GM10847 (cell line): Measurements from ENCODE around the gene ATG10.

Source experiments
- POLR2A ChIP-seq: IDR thresholded peaks from 2 replicates; pipeline ENCODE4 v1.6.1; 2011; ENCODE audit not compliant: insufficient read length; ENCODE audit errors: extremely low read depth

ATG10 gene

DNA sequence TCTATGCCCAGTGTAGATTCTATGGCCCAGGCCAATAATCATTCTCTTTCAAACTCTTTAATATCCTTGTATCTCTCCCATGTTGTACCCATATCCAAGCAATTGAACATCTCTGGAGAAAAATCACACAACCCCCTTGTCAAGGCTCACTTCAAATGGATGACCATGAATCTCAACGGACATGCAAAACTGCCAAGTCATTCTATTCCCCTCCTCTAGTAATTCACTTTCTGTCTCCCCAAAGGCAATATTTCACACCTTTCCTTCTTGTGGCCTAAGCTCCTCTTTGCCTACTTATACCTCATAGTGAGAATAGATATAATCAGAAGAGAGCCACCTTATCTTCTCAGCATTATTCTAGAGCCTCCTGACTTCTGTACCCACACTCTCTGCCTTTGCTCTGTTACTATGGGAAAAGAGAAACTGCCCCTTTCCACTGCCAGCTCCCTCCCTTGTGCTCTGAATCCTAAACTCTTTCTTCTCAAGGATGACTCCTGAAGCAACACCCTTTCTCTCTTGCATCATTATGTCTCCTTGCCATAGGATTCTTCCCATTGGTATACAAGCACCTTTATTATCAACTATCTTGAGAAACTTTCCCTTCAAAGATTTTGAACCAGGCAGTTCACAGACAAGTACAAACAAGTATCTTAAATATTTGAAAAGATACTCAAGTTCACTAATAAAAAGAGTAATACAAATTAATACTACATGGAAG, 240.2 kb downstream of the ATG10 start:
- no peak for TF ChIP-seq POLR2A

- TF ChIP-seq POLR2A: no peak
These were observed 246.1 kb downstream of the ATG10 start for GRCh38 chr5:82217917-82218316.

DNA sequence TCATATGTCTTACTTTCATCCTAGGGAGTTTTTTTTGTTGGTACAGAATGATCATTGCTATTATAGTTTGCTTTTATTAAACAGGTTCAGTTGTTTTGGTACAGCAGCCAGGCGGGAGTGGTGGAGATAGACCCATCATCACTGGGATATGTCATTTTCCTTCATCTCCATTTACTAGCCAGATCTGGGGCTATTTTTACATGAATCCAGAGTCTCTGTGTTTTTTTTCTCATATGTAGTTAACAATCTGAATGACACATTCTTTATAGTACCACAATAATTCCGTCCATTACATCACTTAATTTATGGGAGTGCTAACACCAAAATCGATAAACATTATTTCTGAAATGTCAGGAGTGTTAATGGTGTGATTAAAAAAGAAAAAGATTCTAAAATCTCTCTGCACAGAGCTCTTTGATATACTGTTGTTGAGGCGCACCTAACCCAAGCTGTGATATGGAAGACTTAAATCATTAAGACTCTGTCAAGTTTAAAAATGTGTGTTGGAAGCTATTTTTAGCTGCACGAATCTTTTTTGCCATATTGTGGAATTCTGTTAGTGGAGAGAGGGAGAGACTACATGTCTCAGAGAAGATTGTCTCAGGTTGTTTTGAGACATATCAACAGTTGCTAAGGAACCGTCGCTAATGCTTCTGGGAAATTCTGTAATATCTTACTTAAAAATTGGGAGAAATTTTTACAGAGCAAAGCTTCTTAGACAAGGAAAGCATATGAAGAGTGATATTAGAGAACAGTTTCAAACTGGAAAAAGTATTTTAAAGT, 246.7 kb downstream of the ATG10 start:
- TF ChIP-seq POLR2A: no peak

DNA sequence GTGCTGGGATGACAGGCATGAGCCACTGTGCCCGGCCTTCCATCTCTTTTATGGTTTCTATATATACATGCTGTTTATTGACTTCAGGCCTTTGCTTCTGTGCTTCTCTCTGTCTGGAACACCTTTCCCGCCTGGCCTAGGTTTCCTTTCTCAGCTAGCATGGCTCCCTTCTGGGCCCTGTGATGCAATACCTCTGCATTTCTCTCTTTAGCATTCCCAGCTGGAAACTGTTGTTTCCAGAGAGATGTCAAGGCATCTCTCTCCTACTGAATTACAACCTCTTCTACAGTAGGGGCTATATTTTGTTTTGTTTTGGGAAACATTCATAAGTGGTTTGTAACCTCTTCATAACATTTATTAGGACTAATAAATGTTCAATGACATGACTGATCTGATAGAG, 249.2 kb downstream of the ATG10 start:
- TF ChIP-seq POLR2A: no peak

DNA sequence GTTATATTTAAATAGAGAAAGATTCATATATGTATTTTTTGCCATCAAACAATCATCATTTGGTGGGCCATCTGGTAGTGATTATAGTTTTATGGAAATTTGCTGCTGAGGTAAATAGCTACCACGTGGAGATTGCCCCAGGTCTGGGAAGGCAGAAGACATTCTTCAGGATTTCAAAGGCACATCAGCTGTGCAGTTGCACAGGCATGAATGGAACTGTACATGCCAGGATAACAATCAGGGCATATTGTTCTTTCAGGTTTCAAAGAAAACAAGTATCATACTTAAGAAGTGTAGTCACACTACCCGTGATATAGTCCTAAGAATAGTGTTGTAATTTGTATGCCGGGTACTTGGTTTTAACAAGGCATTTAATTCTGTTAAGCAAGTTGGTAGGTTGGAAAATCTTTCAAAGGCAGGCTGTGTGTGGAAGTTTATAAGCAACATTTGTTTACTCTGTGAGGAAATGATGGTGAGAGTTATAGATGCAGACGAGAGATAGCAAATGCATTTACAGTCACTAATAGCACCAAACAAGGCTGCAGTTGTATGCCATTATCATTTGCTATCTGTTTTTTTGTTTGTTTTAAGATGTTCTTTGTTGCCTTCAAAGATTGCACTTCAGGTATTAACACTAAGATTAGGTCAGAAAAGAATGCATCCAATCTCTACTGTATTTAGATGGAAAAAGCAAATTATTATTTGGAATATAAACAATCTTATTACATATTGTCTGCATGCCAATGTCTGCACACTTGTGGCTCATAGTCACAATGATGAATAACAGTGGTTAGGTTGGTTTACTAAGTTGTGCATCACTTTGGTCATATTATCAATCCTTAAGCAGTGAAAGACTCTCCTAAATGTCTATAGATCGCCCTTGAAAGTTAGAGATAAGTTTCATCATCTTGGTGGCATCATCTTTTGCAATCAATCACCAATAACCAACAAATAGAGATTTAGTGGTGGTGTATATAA, 251.1 kb downstream of the ATG10 start:
- TF ChIP-seq POLR2A: no peak

GRCh38 chr5:82225525-82226172, 253.8 kb downstream of the ATG10 start:
- TF ChIP-seq POLR2A: no peak

GRCh38 chr5:82234885-82235284, 263.1 kb downstream of the ATG10 start:
- TF ChIP-seq POLR2A: no peak

DNA sequence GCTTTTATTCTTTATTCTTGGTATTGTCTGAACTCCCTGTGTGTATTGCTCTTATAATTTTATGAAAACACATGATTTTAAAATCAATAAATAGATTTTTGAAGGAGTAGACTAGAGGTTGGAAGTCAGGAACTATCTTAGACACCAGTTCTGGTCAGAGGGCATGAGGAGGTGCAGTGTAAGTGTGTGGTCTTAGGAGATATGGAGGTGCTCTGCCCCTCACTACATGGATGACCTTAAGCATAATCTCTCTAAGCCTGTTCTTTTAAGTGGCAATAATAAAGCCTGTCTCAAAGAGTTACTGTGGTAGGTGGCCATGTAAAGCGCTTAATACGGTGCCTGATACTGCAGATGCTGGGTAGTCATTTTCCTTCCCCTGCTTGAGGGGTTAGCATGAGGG, 272.3 kb downstream of the ATG10 start:
- no peak for TF ChIP-seq POLR2A

DNA sequence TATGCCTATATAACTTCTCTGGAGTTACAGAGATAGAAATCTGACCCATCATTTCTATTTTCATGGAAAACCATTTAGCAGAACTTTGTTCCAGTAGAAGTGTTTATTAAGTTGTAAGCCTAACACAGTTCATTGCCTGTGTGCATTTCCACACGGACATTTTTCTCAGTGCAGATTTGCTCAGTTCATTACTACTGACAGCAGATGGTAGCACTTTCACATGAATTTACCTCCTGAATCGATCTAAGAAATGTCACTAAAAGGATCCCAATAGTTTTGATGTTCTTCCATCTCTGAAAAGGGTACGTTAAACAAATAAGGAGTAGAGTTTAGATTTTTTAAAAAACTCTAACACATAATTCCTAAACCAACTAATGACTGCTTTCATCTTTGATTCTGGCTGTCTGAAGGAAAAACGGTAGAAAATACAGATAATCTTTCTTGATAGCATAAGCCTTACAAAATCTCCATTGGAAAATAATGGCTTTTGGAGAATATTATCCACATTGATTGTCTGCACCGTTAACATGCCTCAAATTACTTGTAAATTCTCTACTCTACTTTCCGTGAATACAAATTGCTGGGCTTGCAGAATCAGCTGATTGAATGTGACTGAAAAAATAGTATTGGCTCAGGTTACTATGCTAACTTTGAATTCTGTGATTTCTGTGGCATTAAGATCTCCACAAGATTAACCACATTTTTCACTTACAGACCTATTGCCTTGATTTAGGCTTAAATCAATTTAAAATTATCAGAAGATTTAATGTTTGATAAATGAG, 273.2 kb downstream of the ATG10 start:
- no peak for TF ChIP-seq POLR2A

GRCh38 chr5:82246960-82247574, 275.2 kb downstream of the ATG10 start:
- no peak for TF ChIP-seq POLR2A

GRCh38 chr5:82252744-82253143, 280.9 kb downstream of the ATG10 start:
- TF ChIP-seq POLR2A: no peak

GRCh38 chr5:82255844-82256243, 284.0 kb downstream of the ATG10 start:
- no peak for TF ChIP-seq POLR2A

GRCh38 chr5:82257247-82257646, 285.4 kb downstream of the ATG10 start:
- no peak for TF ChIP-seq POLR2A

- no peak for TF ChIP-seq POLR2A
These were observed 285.9 kb downstream of the ATG10 start for GRCh38 chr5:82257729-82258128.
